Activated T-cell treated with anti-CD3 and anti-CD28 coated beads, Interleukin-2, amount 50 U/mL, for 72 hours (primary cell): ENCODE results near the gene KL. TPM values are rescaled to one million over a fixed set of nuclear protein-coding genes. Genes with fewer than 3 reads are reported as not detected.

ENCODE experiments used
- ATAC-seq, 2 donors: fragments of 150-1000 bp; cut with Tn5 transposase; replicated peaks in 1 of 2; 2 replicates each; pipeline ENCODE4 v1.10.0; 2021; ENCODE audit warnings: moderate library complexity in 2 of 2, mild to moderate bottlenecking in 1 of 2
- DNase-seq, 2 donors: peaks; one replicate each; pipeline ENCODE4 v3.0.0; 2021 to 2022; ENCODE audit warnings: mixed read lengths in 1 of 2
- H3K27ac Mint-ChIP-seq: one replicate; pipeline ENCODE4 v1.8.0; 2022; ENCODE audit warnings: mild to moderate bottlenecking, moderate library complexity, mixed read lengths
- H3K27me3 Mint-ChIP-seq: one replicate; pipeline ENCODE4 v1.8.0; 2022; ENCODE audit warnings: low read depth, mixed read lengths
- H3K36me3 Mint-ChIP-seq, 2 donors: one replicate each; pipeline ENCODE4 v1.8.0; 2022; ENCODE audit warnings: mixed read lengths in 2 of 2, mild to moderate bottlenecking in 1 of 2; ENCODE audit not compliant: insufficient read depth in 2 of 2
- H3K4me1 Mint-ChIP-seq: one replicate; pipeline ENCODE4 v1.8.0; 2022; ENCODE audit warnings: low read depth, mixed read lengths
- H3K4me3 Mint-ChIP-seq, 2 donors: one replicate each; pipeline ENCODE4 v1.8.0; 2022; ENCODE audit warnings: mild to moderate bottlenecking in 2 of 2, mixed read lengths in 2 of 2, moderate library complexity in 2 of 2
- H3K9me3 Mint-ChIP-seq, 2 donors: one replicate each; pipeline ENCODE4 v1.8.0; 2022; ENCODE audit warnings: mixed read lengths in 2 of 2
- total RNA-seq, 2 donors: library from RNA; stranded (reverse); gene quantifications; one replicate each; pipeline ENCODE4 v1.2.3, GENCODE V29; 2022

Gene KL
- total RNA-seq, 2 donors from 2014 or later, result 0.69 to 0.99 TPM

DNA sequence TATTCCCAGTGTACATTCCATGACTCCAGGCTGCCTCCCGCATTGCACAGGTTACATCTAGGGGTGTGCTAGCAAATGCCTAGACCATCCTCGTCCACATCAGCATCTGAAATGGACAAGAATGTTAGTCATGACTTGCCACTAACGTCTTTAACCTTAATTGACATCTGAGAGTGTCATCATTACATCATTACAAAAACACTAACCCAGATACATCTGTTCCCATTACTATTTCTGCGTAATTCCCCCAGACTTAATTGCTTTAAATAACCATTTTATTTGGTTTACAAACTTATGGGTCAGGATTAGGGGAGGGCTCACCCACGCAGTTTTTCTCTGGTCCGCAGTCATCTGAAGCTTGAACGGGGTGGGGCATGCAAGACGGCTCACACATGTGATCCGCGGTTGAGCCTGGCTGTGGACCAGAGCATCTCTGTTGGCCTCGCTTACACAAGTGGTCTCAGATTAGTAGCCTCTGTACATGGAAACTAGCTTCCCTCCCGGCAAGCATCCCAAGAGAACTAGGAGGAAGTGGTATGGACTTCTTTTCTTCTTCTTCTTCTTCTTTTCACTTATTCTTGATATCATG lies 15.9 kb downstream of the KL start:
- Mint-ChIP-seq H3K4me1 (peaks cover 13% of the 10 kb centered on the region), H3K27me3 (peaks cover 24% of the 10 kb centered on the region), H3K9me3 (peaks cover 1 to 3% of the 10 kb centered on the region in 2 donors), H3K4me3 (no peak overlapping the region), H3K27ac (no peak overlapping the region), H3K36me3 (peaks cover 3 to 6% of the 10 kb centered on the region in 2 donors)
- ATAC-seq (no peak), DNase-seq (no peak)

- H3K27me3 Mint-ChIP-seq, result peaks cover 21% of the 10 kb centered on the region
- peaks cover 13% of the 10 kb centered on the region for H3K4me1 Mint-ChIP-seq
- peak; percentile 78 to 79 for ATAC-seq
- peaks cover 3 to 6% of the 10 kb centered on the region in 2 donors for H3K36me3 Mint-ChIP-seq
- H3K4me3 Mint-ChIP-seq, result peak overlapping the region; percentile 80 to 83
- peaks cover 1 to 3% of the 10 kb centered on the region in 2 donors for H3K9me3 Mint-ChIP-seq
- peak; percentile 21 to 37 for DNase-seq
- peak overlapping the region; percentile 93 for H3K27ac Mint-ChIP-seq
These were observed 17.0 kb downstream of the KL start for GRCh38 chr13:33033051-33033812.

- Mint-ChIP-seq H3K36me3 (peaks cover 3 to 6% of the 10 kb centered on the region in 2 donors), H3K27me3 (peaks cover 19% of the 10 kb centered on the region), H3K4me3 (peak overlapping the region in 1 of 2 donors; percentile 80), H3K27ac (no peak overlapping the region), H3K4me1 (peaks cover 13% of the 10 kb centered on the region), H3K9me3 (peaks cover 1 to 3% of the 10 kb centered on the region in 2 donors)
- DNase-seq (no peak), ATAC-seq (no peak)
These were observed 17.8 kb downstream of the KL start for GRCh38 chr13:33033986-33034385.

DNA sequence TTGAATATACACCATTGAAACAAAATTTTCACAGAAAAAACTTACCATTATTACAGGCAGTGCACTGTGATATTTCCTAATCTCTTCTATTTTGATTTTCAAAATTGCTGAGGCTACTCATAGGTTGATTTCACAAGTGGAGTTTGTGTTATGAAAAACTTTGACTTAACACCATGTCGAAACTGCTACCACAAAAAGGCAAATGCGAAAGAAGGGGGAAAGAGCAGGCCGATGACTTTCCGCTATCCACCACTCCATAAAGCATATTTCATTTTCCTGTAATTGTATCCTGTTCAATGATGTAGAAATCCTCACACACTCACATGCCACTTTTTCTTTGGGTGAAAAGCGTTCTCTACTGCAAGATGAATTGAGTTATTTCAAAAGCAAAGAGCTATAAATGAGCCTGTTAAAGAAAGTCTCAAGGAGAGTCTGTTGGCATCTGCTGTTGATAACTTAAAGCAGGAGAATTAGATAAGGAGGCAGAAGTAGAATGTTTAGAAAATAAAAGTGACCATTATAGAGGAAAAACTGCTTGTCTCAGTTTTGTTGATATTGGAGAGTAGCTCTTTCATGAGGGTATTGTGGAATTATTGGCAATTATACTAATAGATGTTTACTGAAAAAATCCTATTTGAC lies 18.8 kb downstream of the KL start:
- peak overlapping the region in 1 of 2 donors; percentile 11 for H3K4me3 Mint-ChIP-seq
- H3K36me3 Mint-ChIP-seq, result peaks cover 3 to 6% of the 10 kb centered on the region in 2 donors
- H3K9me3 Mint-ChIP-seq, result peaks cover 1 to 3% of the 10 kb centered on the region in 2 donors
- ATAC-seq (no peak), DNase-seq (no peak)
- H3K27me3 Mint-ChIP-seq, result peaks cover 19% of the 10 kb centered on the region
- H3K27ac Mint-ChIP-seq, result no peak overlapping the region
- peaks cover 13% of the 10 kb centered on the region for H3K4me1 Mint-ChIP-seq

DNA sequence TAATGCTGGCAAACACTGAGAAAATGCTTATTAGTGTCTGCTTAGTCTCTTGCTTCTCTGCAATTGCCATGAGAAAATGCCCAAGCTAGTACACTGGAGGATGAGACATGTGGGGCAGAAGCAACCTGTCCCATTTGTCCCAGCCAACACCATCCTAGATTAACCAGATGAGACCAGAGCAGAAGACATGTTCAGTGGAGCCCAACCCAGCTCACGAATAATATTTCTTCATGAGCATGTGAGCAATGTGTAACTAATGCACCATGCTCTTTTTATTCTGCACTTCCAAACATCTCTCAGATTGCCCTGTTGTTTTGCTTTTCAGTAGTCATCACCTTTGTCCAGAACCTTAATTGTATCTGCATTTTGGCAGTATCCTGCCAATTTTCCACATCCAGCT lies 21.4 kb downstream of the KL start:
- ATAC-seq (no peak), DNase-seq (no peak)
- Mint-ChIP-seq H3K4me1 (peaks cover 10% of the 10 kb centered on the region), H3K9me3 (peaks cover 1 to 3% of the 10 kb centered on the region in 2 donors), H3K27me3 (peaks cover 15% of the 10 kb centered on the region), H3K36me3 (peaks cover 3 to 4% of the 10 kb centered on the region in 2 donors), H3K27ac (no peak overlapping the region), H3K4me3 (no peak overlapping the region)

- ATAC-seq, result no peak
- H3K4me3 Mint-ChIP-seq, result no peak overlapping the region
- H3K9me3 Mint-ChIP-seq, result no peaks in the 10 kb centered on the region
- peaks cover 15% of the 10 kb centered on the region for H3K27me3 Mint-ChIP-seq
- DNase-seq, result no peak
- no peaks in the 10 kb centered on the region for H3K4me1 Mint-ChIP-seq
- no peak overlapping the region for H3K27ac Mint-ChIP-seq
- no peaks in the 10 kb centered on the region for H3K36me3 Mint-ChIP-seq
These were observed 23.9 kb downstream of the KL start for GRCh38 chr13:33040090-33040489.

- Mint-ChIP-seq H3K4me3 (no peak overlapping the region), H3K36me3 (no peaks in the 10 kb centered on the region), H3K27ac (no peak overlapping the region), H3K27me3 (no peaks in the 10 kb centered on the region), H3K4me1 (no peaks in the 10 kb centered on the region), H3K9me3 (no peaks in the 10 kb centered on the region)
- ATAC-seq (no peak), DNase-seq (no peak)
These were observed 29.8 kb downstream of the KL start for GRCh38 chr13:33045851-33046592.

DNA sequence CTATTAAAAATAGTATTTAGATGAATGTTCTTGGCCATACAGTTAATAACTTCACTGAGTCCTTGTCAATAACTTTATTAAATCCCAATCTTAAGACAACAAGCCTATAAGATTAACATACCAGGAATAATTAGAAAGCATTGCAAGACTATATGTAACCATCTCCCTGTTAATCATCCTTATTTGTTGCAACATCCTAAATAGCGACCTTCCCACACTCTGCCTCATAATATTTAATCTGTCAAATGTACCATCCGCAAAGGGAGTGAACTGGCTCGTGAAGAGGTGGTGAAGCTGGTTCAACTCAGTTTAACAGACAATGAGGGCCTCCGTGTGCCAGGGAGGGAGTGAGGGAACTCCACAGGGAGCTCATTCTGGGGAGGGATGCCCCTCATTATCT lies 33.9 kb downstream of the KL start:
- Mint-ChIP-seq H3K4me1 (no peaks in the 10 kb centered on the region), H3K4me3 (no peak overlapping the region), H3K36me3 (no peaks in the 10 kb centered on the region), H3K27ac (no peak overlapping the region), H3K27me3 (no peaks in the 10 kb centered on the region), H3K9me3 (no peaks in the 10 kb centered on the region)
- no peak for ATAC-seq
- no peak for DNase-seq

DNA sequence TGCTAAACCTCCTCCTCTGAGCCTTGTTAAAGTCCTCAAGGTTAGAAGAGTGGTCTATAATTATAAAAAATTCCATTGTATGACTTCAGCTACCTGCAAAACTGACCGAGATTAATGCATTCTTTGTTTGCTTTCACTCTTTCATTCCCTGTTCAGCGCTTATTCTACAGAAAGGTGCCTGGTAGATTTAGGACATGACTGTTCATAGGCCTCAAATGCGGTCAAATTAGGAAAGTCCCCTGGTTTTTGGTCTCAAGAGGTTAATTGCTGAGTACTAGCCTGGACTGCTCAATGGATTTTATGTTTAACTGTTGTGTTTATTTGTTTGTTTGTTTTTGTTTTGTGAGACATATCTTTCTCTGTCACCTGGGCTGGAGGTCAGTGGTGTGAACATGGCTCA lies 35.4 kb downstream of the KL start:
- H3K36me3 Mint-ChIP-seq, result no peaks in the 10 kb centered on the region
- no peaks in the 10 kb centered on the region for H3K9me3 Mint-ChIP-seq
- H3K4me3 Mint-ChIP-seq, result no peak overlapping the region
- H3K27me3 Mint-ChIP-seq, result no peaks in the 10 kb centered on the region
- H3K27ac Mint-ChIP-seq, result no peak overlapping the region
- ATAC-seq (no peak), DNase-seq (no peak)
- H3K4me1 Mint-ChIP-seq, result no peaks in the 10 kb centered on the region

- Mint-ChIP-seq H3K27me3 (no peaks in the 10 kb centered on the region), H3K36me3 (no peaks in the 10 kb centered on the region), H3K4me3 (no peak overlapping the region), H3K4me1 (no peaks in the 10 kb centered on the region), H3K9me3 (no peaks in the 10 kb centered on the region), H3K27ac (no peak overlapping the region)
- DNase-seq, result no peak
- no peak for ATAC-seq
These were observed 36.5 kb downstream of the KL start for GRCh38 chr13:33052506-33053280.

DNA sequence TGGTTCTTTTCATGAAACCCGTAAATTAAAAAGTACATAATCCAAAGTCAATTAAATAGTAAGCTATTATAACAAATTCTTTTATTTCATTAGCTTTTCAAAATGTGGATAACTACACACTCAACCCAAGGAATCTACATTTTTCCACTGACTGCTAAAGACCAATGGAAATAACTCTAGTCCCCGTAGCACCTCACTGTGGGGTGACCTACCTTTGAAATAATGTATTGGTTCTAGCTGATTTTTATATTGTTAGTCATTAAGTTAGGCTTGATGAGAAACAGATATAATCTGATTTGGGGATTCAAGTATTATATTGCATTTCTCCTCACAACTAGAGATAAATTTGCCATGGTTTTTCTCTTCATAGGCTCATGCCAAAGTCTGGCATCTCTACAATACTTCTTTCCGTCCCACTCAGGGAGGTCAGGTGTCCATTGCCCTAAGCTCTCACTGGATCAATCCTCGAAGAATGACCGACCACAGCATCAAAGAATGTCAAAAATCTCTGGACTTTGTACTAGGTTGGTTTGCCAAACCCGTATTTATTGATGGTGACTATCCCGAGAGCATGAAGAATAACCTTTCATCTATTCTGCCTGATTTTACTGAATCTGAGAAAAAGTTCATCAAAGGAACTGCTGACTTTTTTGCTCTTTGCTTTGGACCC lies 37.3 kb downstream of the KL start:
- ATAC-seq (no peak), DNase-seq (no peak)
- H3K27ac Mint-ChIP-seq, result no peak overlapping the region
- H3K36me3 Mint-ChIP-seq, result no peaks in the 10 kb centered on the region
- H3K27me3 Mint-ChIP-seq, result no peaks in the 10 kb centered on the region
- H3K9me3 Mint-ChIP-seq, result no peaks in the 10 kb centered on the region
- H3K4me1 Mint-ChIP-seq, result no peaks in the 10 kb centered on the region
- no peak overlapping the region for H3K4me3 Mint-ChIP-seq
